Fibroblast of villous mesenchyme (primary cell): ENCODE measurements around the gene CDPF1. TPM values are rescaled to one million over a fixed set of nuclear protein-coding genes. Genes with fewer than 3 reads are reported as not detected.

Experiments used
- DNase-seq: peaks from one replicate; pipeline ENCODE4 v3.0.0-alpha.2; 2010; ENCODE audit warnings: low read depth
- H3K4me3 ChIP-seq: 2 replicates; pipeline ENCODE4 v1.5.1; 2011; ENCODE audit warnings: low read depth, mild to moderate bottlenecking, low read length
- CTCF ChIP-seq: IDR thresholded peaks from 2 replicates; pipeline ENCODE4 v1.5.1; 2012; ENCODE audit warnings: low read depth, mild to moderate bottlenecking, low read length; ENCODE audit not compliant: insufficient read depth
- total RNA-seq: library from RNA; depleted of rRNA; stranded (reverse); fragments of >200 nt; gene quantifications from 2 replicates; pipeline ENCODE4 v1.2.3, GENCODE V29; 2012

Gene CDPF1
- total RNA-seq, 1 donor, result 16.8 TPM

- H3K4me3 ChIP-seq, result peak overlapping the region; percentile 93
- no peak for TF ChIP-seq CTCF
- no peak for DNase-seq
Observed at GRCh38 chr22:46251266-46251665, 1.2 kb upstream of the CDPF1 start.

DNA sequence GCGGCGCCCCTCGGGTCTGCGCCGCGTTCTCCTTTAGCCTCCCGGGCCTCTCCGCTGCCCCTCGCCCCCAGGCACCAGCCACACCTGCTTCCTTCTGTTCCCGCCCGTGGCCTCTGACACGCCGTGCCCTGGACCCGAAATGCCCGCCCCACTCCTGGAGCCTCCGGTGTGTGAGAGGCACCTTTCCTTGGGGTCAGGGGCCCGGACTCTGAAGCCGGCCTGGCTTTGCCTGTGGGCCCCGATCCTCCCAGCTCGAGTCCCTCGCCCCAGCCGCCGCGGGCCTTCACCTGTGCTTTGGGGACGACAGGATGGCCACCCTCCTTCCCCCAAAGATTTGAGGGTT, 661 bp upstream of the CDPF1 start:
- TF ChIP-seq CTCF, result no peak
- DNase-seq, result no peak

DNA sequence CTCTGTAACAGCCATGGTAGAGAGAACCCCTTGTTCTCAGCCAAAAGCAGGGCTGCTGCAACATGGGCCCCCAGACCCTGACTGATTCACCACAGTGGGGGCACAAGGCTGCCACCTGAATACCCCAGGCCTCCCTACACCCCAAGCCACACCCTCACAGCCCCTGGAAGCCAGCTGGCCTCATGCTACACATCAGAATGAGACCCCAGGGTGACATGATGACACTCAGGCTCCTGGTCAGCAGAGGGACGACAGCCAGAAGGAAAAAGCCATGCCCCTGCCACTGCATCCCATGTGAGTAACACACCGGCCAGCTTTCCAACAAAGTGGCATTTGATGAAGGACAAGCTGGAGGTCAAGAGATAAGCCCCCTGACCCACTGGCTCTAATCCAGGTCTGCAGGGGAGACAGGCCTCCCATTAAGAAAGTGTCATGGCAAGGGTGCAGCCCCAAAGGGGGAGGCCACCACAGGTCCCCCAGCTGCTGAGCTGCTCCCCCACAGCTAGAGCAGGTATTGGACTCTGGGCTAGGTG, 2.6 kb downstream of the CDPF1 start:
- no peak for TF ChIP-seq CTCF
- no peak overlapping the region for H3K4me3 ChIP-seq

More for the DNA sequence above, 661 bp upstream of the CDPF1 start:
- H3K4me3 ChIP-seq, result peak overlapping the region; percentile 93

DNA sequence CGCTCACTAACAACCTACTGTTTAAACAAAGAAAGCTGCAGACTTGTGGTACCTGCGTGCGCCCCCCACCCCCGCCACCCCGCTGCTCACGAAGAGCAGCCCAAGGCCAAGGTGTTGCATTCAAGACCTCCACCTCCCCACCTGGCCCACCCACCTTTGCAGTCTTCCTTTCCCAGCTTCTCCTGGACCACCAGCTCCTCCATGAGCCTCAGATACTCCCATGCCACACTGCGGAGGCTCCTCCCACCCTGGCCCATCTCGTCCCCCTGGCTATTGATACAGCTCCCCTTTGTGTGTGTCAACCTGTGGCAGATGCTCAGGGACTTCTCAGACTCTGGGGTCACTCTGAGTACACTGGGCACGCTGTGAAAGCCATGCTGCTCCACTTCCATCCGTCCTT, 3.9 kb downstream of the CDPF1 start:
- no peak for TF ChIP-seq CTCF
- no peak for DNase-seq
- no peak overlapping the region for H3K4me3 ChIP-seq

More for the DNA sequence above, 2.6 kb downstream of the CDPF1 start:
- no peak for DNase-seq

DNA sequence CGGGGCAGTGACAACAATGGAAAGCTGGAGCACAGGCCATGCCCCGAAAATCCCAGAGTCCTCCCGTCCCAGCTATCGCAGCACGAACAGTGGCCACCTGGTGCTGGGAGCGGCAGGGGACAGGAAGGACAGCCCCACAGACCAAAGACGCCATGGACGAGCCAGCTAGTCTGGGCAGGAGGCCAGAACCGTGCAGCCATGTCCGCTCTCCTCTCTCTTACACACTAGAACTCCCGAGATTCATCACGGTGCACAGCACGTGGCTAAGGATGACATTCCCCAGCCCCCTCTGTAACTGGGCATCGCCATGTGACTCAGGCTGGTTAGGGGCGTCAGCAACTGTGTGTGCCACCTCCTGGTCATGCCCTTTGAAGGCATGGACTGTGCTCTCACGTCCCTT, 4.6 kb downstream of the CDPF1 start:
- TF ChIP-seq CTCF, result no peak
- DNase-seq, result no peak
- no peak overlapping the region for H3K4me3 ChIP-seq

DNA sequence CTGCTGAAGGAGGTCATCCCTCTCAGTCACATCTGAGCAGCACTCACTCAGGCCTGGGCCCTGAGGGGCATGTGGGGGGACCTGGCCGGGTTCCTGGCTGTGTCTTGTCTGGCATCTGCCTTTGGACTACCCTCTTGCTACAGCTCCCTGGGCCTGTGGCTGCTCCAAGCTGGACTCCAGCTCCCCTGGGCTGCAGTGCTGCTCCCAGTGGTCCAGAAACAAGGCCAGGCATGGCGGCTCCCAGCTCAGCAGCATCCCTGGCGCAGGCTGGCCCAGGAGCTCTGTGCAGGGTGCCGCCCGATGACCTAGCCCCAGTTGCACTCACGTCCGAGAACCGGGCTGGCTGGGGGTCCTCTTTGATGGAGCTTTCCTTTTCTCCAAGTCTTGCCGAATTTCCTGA, 5.3 kb downstream of the CDPF1 start:
- no peak for DNase-seq
- H3K4me3 ChIP-seq, result no peak overlapping the region
- TF ChIP-seq CTCF, result no peak

DNA sequence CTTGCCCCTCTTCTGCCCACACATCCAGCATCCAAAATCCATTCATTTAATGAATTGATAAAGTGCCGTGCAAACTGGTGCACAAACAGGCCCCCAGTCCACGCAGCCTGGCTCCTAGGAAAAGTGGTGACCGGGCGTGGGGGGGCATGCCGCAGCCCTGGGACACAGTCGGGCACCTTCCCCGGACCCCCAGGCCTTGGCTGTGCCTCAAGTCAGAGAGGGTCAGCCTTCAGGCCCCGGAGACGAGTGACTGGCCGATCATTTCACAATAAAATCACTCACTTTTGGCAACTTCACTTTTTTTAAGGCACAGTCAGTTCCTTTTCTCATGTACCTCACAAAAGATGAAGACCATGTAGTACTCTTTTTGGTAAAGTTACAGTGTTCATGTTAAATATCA, 8.0 kb downstream of the CDPF1 start:
- no peak for DNase-seq
- H3K4me3 ChIP-seq, result no peak overlapping the region
- TF ChIP-seq CTCF, result no peak
